Natural killer cell treated with Interleukin-12 subunit alpha and Interleukin-12 subunit beta and Interleukin-15 and Interleukin-18, amount 100 ng/mL, for 72 hours (primary cell): Measurements from ENCODE around the gene RPS18. TPM values are rescaled to one million over a fixed set of nuclear protein-coding genes. Genes with fewer than 3 reads are reported as not detected.
A peak's percentile ranks its signal among the peaks of the same experiment; 100 is the strongest.

Source experiments
- ATAC-seq, 2 donors: fragments of 150-1000 bp; cut with Tn5 transposase in 1 of 2; sonication (Bioruptor Pico), chemical (Tn5 transposase) in 1 of 2; 2 replicates each; pipeline ENCODE4 v1.10.0; 2021
- DNase-seq: peaks from one replicate; pipeline ENCODE4 v3.0.0; 2022; ENCODE audit warnings: low spot score
- H3K27ac Mint-ChIP-seq, 2 donors: 1 replicate in 1 of 2; 2 replicates in 1 of 2; pipeline ENCODE4 v1.8.0; 2022; ENCODE audit warnings: mixed read lengths in 2 of 2, mild to moderate bottlenecking in 1 of 2, moderate library complexity in 1 of 2
- H3K27me3 Mint-ChIP-seq, 2 donors: 1 replicate in 1 of 2; 2 replicates in 1 of 2; pipeline ENCODE4 v1.8.0; 2022; ENCODE audit warnings: mixed read lengths in 2 of 2
- H3K36me3 Mint-ChIP-seq: one replicate; pipeline ENCODE4 v1.8.0; 2022; ENCODE audit warnings: mixed read lengths
- H3K4me1 Mint-ChIP-seq, 2 donors: 1 replicate in 1 of 2; 2 replicates in 1 of 2; pipeline ENCODE4 v1.8.0; 2022; ENCODE audit warnings: low read depth in 2 of 2, mixed read lengths in 2 of 2, mild to moderate bottlenecking in 1 of 2
- H3K4me3 Mint-ChIP-seq: one replicate; pipeline ENCODE4 v1.8.0; 2022; ENCODE audit warnings: mixed read lengths
- H3K9me3 Mint-ChIP-seq: 2 replicates; pipeline ENCODE4 v1.8.0; 2022; ENCODE audit warnings: mixed read lengths
- total RNA-seq, 2 donors: library from RNA; stranded (reverse); gene quantifications; one replicate each; pipeline ENCODE4 v1.2.3, GENCODE V29; 2022

The RPS18 gene
- total RNA-seq, 2 donors from 2014 or later: 1,431 to 1,446 TPM

- H3K4me1 Mint-ChIP-seq: peaks cover 40 to 41% of the 10 kb centered on the region in 2 donors
- DNase-seq (no peak), ATAC-seq (peak in 1 of 2 donors; percentile 22)
- peaks cover 24% of the 10 kb centered on the region for H3K36me3 Mint-ChIP-seq
- H3K27ac Mint-ChIP-seq: peak overlapping the region; percentile 77 to 92
- peak overlapping the region; percentile 93 for H3K4me3 Mint-ChIP-seq
- H3K27me3 Mint-ChIP-seq: no peaks in the 10 kb centered on the region
- no peaks in the 10 kb centered on the region for H3K9me3 Mint-ChIP-seq
These were observed 18.0 kb downstream of the RPS18 start for GRCh38 chr6:33289784-33290315.

GRCh38 chr6:33290459-33290858 is 18.6 kb downstream of the RPS18 start:
- peaks cover 24% of the 10 kb centered on the region for H3K36me3 Mint-ChIP-seq
- H3K4me3 Mint-ChIP-seq: peak overlapping the region; percentile 93
- no peaks in the 10 kb centered on the region for H3K27me3 Mint-ChIP-seq
- peak overlapping the region; percentile 77 to 92 for H3K27ac Mint-ChIP-seq
- ATAC-seq (no peak), DNase-seq (no peak)
- H3K9me3 Mint-ChIP-seq: no peaks in the 10 kb centered on the region
- H3K4me1 Mint-ChIP-seq: peaks cover 40 to 41% of the 10 kb centered on the region in 2 donors

DNA sequence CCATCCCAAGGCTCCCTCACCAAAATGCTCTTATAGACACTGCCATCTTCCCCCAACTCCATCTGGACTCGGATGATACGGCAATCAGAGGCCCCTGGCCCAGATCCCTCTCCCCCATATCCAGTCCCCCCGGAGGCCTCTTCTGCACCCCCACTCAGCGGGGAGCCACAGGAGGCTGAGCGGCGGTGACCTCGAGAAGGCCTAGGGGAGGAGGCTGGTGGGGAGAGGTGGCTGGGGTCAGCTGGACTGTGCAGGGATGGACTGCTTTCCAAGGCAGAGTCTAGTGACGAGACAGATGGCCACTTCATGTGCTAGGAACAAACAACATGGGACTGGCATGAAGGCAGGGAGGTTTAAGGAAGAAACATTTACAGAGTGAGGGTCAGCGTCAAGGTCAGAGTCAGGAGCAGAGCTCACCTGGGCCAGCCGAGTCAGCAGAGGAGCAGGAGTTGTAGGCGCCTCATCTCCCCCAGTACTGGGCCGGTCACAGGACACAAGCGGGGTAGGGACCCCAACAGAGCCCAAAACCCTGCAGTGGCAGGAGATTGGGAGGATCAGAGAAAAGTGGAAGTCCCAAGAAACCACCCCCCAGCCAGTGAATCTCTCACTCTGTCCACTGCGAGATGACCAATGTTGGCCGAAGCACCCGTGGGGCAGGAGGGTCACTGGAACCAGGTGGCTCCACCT is 21.3 kb downstream of the RPS18 start:
- no peaks in the 10 kb centered on the region for H3K27me3 Mint-ChIP-seq
- peaks cover 14% of the 10 kb centered on the region for H3K36me3 Mint-ChIP-seq
- no peak for ATAC-seq
- no peak overlapping the region for H3K4me3 Mint-ChIP-seq
- DNase-seq: no peak
- peak overlapping the region in 1 of 2 donors; percentile 28 for H3K27ac Mint-ChIP-seq
- H3K4me1 Mint-ChIP-seq: peaks cover 26 to 37% of the 10 kb centered on the region in 2 donors
- H3K9me3 Mint-ChIP-seq: no peaks in the 10 kb centered on the region

DNA sequence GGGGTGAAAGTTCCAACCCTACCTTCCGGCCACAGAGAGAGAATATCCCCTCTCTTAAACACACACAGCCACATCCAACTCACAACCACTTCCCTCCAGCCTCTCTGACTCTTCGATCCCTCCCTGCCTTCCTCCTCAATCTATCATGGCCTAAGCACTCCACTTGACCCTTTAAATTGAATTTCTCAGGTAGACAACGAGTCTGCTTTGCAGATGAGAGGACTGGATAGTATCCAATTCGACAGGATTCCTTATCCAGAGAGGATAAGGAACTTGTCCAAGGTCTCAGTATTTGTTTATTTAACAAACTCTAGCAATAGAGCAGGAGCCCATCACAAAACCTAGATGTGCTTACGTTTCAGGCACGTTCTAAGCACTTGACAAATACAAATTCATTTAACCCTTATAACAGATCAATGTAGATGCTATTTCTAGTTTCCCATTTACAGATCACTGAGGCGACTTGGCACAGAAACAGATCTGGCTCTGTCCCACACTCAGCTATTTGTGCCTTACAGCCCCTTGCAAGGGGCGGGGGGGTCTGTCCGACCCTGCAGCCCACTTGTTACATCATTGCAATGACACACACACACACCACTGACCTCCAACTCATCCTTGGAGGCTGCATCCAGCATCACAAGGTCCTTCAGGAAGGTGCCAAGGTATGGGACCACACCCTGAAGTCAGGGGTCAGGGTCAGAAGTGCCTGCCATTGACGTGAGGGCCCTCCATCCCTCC is 22.4 kb downstream of the RPS18 start:
- H3K9me3 Mint-ChIP-seq: no peaks in the 10 kb centered on the region
- H3K4me1 Mint-ChIP-seq: peaks cover 30 to 35% of the 10 kb centered on the region in 2 donors
- H3K27me3 Mint-ChIP-seq: no peaks in the 10 kb centered on the region
- ATAC-seq (no peak), DNase-seq (no peak)
- peak overlapping the region in 1 of 2 donors; percentile 61 for H3K27ac Mint-ChIP-seq
- no peak overlapping the region for H3K4me3 Mint-ChIP-seq
- H3K36me3 Mint-ChIP-seq: peaks cover 8% of the 10 kb centered on the region

DNA sequence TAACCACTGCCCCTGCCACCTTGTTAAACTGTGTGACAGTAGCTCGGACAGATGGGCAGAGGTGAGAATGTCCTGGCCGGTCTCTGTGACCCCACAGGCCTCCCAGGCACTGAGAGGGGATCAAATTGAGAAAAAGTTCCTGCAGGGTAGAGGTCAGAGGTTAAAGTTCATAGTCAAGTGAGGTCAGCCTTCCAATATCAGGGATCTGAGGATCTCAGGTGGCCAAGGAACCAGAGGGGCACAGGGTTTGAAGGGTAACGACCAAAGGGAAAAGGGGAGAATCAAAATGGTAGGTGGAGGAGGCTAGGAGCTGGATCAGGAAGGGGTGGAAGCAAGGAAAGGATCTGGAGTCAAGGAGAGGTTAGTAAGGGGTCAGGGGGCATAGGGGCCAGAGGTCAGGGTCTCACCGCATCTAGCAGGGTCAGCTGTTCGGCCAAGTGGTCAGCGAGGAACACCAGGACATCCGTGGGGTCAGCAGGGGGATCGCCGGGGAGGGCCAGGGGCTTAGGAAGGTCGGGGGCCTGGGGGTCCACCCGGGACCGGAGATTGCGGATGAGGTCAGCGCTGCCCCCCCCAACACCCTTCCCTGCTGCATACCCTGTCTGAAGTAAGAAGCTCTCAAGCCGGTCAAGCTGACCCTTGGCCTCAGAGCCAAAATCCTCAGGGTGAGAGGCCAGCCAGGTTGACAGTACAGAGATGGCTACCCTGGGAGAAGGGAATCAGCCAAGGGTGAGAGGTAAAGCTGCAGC is 23.9 kb downstream of the RPS18 start:
- no peak for DNase-seq
- Mint-ChIP-seq H3K27me3 (no peaks in the 10 kb centered on the region), H3K36me3 (peaks cover 13% of the 10 kb centered on the region), H3K4me3 (no peak overlapping the region), H3K4me1 (peaks cover 27 to 35% of the 10 kb centered on the region in 2 donors), H3K9me3 (no peaks in the 10 kb centered on the region), H3K27ac (peak overlapping the region; percentile 43 to 96)
- no peak for ATAC-seq

- Mint-ChIP-seq H3K27ac (peak overlapping the region; percentile 96 to 99), H3K9me3 (no peaks in the 10 kb centered on the region), H3K4me3 (peak overlapping the region; percentile 100), H3K36me3 (peaks cover 10% of the 10 kb centered on the region), H3K27me3 (no peaks in the 10 kb centered on the region), H3K4me1 (peaks cover 21 to 36% of the 10 kb centered on the region in 2 donors)
- ATAC-seq (no peak), DNase-seq (no peak)
These were observed 25.0 kb downstream of the RPS18 start for GRCh38 chr6:33296797-33297405.

DNA sequence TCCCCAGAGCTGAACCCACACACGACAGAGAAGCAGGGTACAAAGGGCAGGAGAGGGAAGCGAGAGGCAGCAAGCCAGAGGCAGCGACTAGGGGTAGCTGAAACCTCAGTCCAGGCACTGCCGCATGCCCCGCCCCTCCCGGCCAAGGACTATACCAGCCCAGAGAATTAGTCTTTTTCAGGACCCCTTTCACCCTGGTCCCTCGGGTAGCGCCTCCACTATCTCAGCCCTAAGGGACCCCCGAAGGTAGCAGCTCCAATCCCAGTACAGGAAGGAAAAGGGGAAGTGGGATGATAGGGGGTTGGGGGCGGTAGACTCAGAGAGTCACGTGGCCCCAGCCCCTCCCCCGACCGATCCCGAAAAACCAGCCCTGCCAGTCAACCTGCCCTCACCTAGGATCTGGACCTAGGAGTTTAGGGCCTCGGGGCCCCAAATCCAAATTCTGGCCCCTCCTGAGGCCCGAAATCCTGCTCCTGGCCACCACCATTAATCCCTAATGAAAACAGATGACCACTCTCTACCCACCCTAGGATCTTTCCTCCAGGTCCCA is 25.6 kb downstream of the RPS18 start:
- peaks cover 10% of the 10 kb centered on the region for H3K36me3 Mint-ChIP-seq
- ATAC-seq (no peak), DNase-seq (no peak)
- H3K27ac Mint-ChIP-seq: peak overlapping the region; percentile 96 to 99
- H3K9me3 Mint-ChIP-seq: no peaks in the 10 kb centered on the region
- peak overlapping the region; percentile 100 for H3K4me3 Mint-ChIP-seq
- peaks cover 21 to 36% of the 10 kb centered on the region in 2 donors for H3K4me1 Mint-ChIP-seq
- no peaks in the 10 kb centered on the region for H3K27me3 Mint-ChIP-seq

- peaks cover 10% of the 10 kb centered on the region for H3K36me3 Mint-ChIP-seq
These were observed 26.3 kb downstream of the RPS18 start for GRCh38 chr6:33297956-33298772.

GRCh38 chr6:33298773-33299236 is 26.9 kb downstream of the RPS18 start, which contains the start of gene RGL2:
RGL2 (minus strand) TSS chr6:33298942; CDS start chr6:33298610, 332 bp downstream.
- peak; percentile 82 for DNase-seq
- Mint-ChIP-seq H3K9me3 (no peaks in the 10 kb centered on the region), H3K27ac (peak within 1 kb of the TSS; percentile 96 to 99), H3K27me3 (no peaks in the 10 kb centered on the region), H3K36me3 (peaks cover 14% of the 10 kb centered on the region), H3K4me3 (peak within 1 kb of the TSS; percentile 100), H3K4me1 (peaks cover 25 to 39% of the 10 kb centered on the region in 2 donors)
- ATAC-seq: peak; percentile 60 to 63

More at GRCh38 chr6:33297956-33298772, 26.3 kb downstream of the RPS18 start:
- peak overlapping the region; percentile 100 for H3K4me3 Mint-ChIP-seq
- no peak for DNase-seq
- peaks cover 21 to 36% of the 10 kb centered on the region in 2 donors for H3K4me1 Mint-ChIP-seq
- ATAC-seq: peak; percentile 5 to 21
- H3K27me3 Mint-ChIP-seq: no peaks in the 10 kb centered on the region
- no peaks in the 10 kb centered on the region for H3K9me3 Mint-ChIP-seq
- H3K27ac Mint-ChIP-seq: peak overlapping the region; percentile 96 to 99

- Mint-ChIP-seq H3K27me3 (no peaks in the 10 kb centered on the region), H3K4me1 (peaks cover 27 to 39% of the 10 kb centered on the region in 2 donors), H3K27ac (peak overlapping the region; percentile 96 to 99), H3K36me3 (peaks cover 15% of the 10 kb centered on the region), H3K9me3 (no peaks in the 10 kb centered on the region), H3K4me3 (peak overlapping the region; percentile 100)
- peak; percentile 96 for DNase-seq
- peak; percentile 91 to 92 for ATAC-seq
These were observed 27.5 kb downstream of the RPS18 start for GRCh38 chr6:33299237-33299944.

DNA sequence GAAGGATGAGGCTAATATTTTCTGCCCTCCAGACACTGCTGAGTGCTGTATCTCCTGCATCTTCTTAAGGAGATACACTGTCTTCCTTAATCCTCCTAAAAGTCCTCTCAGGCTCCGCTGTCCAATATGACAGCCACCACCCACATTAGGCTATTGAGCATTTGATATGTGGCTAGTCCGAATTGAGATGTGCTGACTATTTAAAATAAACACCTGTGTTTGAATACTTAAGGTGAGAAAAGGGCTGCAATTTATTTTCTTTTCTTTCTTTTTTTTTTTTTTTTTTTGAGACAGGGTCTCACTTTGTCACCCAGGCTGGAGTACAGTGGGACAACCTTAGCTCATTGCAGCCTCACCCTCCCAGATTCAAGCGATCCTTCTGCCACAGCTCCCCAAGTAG is 30.0 kb downstream of the RPS18 start:
- H3K4me1 Mint-ChIP-seq: peaks cover 36 to 49% of the 10 kb centered on the region in 2 donors
- no peak for ATAC-seq
- no peaks in the 10 kb centered on the region for H3K9me3 Mint-ChIP-seq
- no peak for DNase-seq
- no peaks in the 10 kb centered on the region for H3K27me3 Mint-ChIP-seq
- peaks cover 15% of the 10 kb centered on the region for H3K36me3 Mint-ChIP-seq
- H3K27ac Mint-ChIP-seq: peak overlapping the region in 1 of 2 donors; percentile 99
- no peak overlapping the region for H3K4me3 Mint-ChIP-seq
